22Rv1 (cell line): Measurements from ENCODE around the gene ORM1.

Source experiments
- ZFX ChIP-seq: fragments of 450-650 bp; IDR thresholded peaks from 2 replicates; pipeline ENCODE4 v1.6.1; 2017; ENCODE audit warnings: antibody characterized with exemption, borderline replicate concordance
- TF ChIP-seq, protein P1 (sequence below): fragments of 450-650 bp; IDR thresholded peaks from 2 replicates; pipeline ENCODE4 v1.5.1; 2017; ENCODE audit warnings: mild to moderate bottlenecking

- TF ChIP-seq, protein P1, sequence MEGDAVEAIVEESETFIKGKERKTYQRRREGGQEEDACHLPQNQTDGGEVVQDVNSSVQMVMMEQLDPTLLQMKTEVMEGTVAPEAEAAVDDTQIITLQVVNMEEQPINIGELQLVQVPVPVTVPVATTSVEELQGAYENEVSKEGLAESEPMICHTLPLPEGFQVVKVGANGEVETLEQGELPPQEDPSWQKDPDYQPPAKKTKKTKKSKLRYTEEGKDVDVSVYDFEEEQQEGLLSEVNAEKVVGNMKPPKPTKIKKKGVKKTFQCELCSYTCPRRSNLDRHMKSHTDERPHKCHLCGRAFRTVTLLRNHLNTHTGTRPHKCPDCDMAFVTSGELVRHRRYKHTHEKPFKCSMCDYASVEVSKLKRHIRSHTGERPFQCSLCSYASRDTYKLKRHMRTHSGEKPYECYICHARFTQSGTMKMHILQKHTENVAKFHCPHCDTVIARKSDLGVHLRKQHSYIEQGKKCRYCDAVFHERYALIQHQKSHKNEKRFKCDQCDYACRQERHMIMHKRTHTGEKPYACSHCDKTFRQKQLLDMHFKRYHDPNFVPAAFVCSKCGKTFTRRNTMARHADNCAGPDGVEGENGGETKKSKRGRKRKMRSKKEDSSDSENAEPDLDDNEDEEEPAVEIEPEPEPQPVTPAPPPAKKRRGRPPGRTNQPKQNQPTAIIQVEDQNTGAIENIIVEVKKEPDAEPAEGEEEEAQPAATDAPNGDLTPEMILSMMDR: no peak
- no peak for TF ChIP-seq ZFX
These were observed 44.5 kb upstream of the ORM1 start for GRCh38 chr9:114278356-114278755.
